Tibial artery (tissue), 4 donors: Measurements from ENCODE around the gene NEGR1.

Source experiments
- DNase-seq, 2 donors: peaks; one replicate each; pipeline ENCODE4 v3.0.0-alpha.2; 2019
- H3K27ac ChIP-seq, 2 donors: fragments of 200-600 bp; sonication (generic) in 1 of 2; 1 replicate in 1 of 2; 2 replicates in 1 of 2; pipeline ENCODE4 v1.5.1; 2018 to 2019; ENCODE audit warnings: mild to moderate bottlenecking in 1 of 2
- H3K27me3 ChIP-seq, 2 donors: fragments of 200-600 bp; sonication (generic) in 1 of 2; one replicate each; pipeline versions ENCODE4 v1.5.1 to v1.6.0; 2016 to 2019
- H3K36me3 ChIP-seq, 3 donors: fragments of 200-600 bp; sonication (generic) in 2 of 3; one replicate each; pipeline ENCODE4 v1.5.1; 2016 to 2019; ENCODE audit warnings: mild to moderate bottlenecking in 2 of 3
- H3K4me1 ChIP-seq, 4 donors: fragments of 200-600 bp; sonication (generic) in 2 of 4; 1 replicate in 3 of 4; 2 replicates in 1 of 4; pipeline ENCODE4 v1.5.1; 2016 to 2019
- H3K4me3 ChIP-seq, 2 donors: fragments of 200-600 bp; sonication (generic) in 1 of 2; 1 replicate in 1 of 2; 2 replicates in 1 of 2; pipeline ENCODE4 v1.5.1; 2018 to 2019; ENCODE audit warnings: mild to moderate bottlenecking in 2 of 2
- H3K9me3 ChIP-seq, 3 donors: fragments of 200-600 bp; sonication (generic) in 1 of 3; one replicate each; pipeline ENCODE4 v1.5.1; 2016 to 2019
- CTCF ChIP-seq, 2 experiments: fragments of 200-600 bp in 1 of 2; fragments of 450-650 bp in 1 of 2; IDR thresholded peaks; one replicate each; pipeline ENCODE4 v1.5.1; 2017 to 2019; ENCODE audit warnings: antibody characterized with exemption in 2 of 2, mild to moderate bottlenecking in 1 of 2, moderate library complexity in 1 of 2
- intact Hi-C: fragments of 100-400 bp; cut with DNase I; formaldehyde crosslinking; loops from one replicate; pipeline ENCODE4 v1.15.0; 2023; ENCODE audit warnings: low total_unique reads

Gene NEGR1

GRCh38 chr1:71377886-71378285 lies 904.5 kb downstream of the NEGR1 start:
- H3K27ac ChIP-seq = no peak overlapping the region
- no peak for DNase-seq
- no peak for TF ChIP-seq CTCF (IDR thresholded peaks at IDR 0.05)
- no peaks in the 10 kb centered on the region for H3K27me3 ChIP-seq
- H3K4me1 ChIP-seq = no peaks in the 10 kb centered on the region
- H3K9me3 ChIP-seq = no peaks in the 10 kb centered on the region
- H3K36me3 ChIP-seq = no peaks in the 10 kb centered on the region
- intact Hi-C loops = no loop called here
- no peak overlapping the region for H3K4me3 ChIP-seq

- H3K4me3 ChIP-seq = no peak overlapping the region
- TF ChIP-seq CTCF (IDR thresholded peaks at IDR 0.05) = no peak
- no peaks in the 10 kb centered on the region for H3K4me1 ChIP-seq
- DNase-seq = no peak
- intact Hi-C loops = no loop called here
- no peaks in the 10 kb centered on the region for H3K27me3 ChIP-seq
- no peak overlapping the region for H3K27ac ChIP-seq
- no peaks in the 10 kb centered on the region for H3K9me3 ChIP-seq
- H3K36me3 ChIP-seq = no peaks in the 10 kb centered on the region
Measured at GRCh38 chr1:71372496-71372895, 909.8 kb downstream of the NEGR1 start.

- Histone ChIP-seq H3K4me3 (no peak overlapping the region), H3K4me1 (no peaks in the 10 kb centered on the region), H3K27me3 (no peaks in the 10 kb centered on the region), H3K36me3 (no peaks in the 10 kb centered on the region), H3K9me3 (no peaks in the 10 kb centered on the region), H3K27ac (no peak overlapping the region)
- no peak for DNase-seq
- intact Hi-C loops = no loop called here
- no peak for TF ChIP-seq CTCF (IDR thresholded peaks at IDR 0.05)
Measured at GRCh38 chr1:71371581-71371980, 910.8 kb downstream of the NEGR1 start.

GRCh38 chr1:71364236-71364635 lies 918.1 kb downstream of the NEGR1 start:
- Histone ChIP-seq H3K9me3 (no peaks in the 10 kb centered on the region), H3K4me3 (no peak overlapping the region), H3K4me1 (no peaks in the 10 kb centered on the region), H3K27ac (no peak overlapping the region), H3K36me3 (no peaks in the 10 kb centered on the region), H3K27me3 (no peaks in the 10 kb centered on the region)
- no peak for DNase-seq
- TF ChIP-seq CTCF (IDR thresholded peaks at IDR 0.05) = no peak
- intact Hi-C loops = no loop called here

- Histone ChIP-seq H3K4me3 (no peak overlapping the region), H3K36me3 (no peaks in the 10 kb centered on the region), H3K9me3 (peaks cover 0 to 4% (median 0%) of the 10 kb centered on the region in 3 donors), H3K27ac (no peak overlapping the region), H3K27me3 (no peaks in the 10 kb centered on the region), H3K4me1 (no peaks in the 10 kb centered on the region)
- intact Hi-C loops = no loop called here
- no peak for TF ChIP-seq CTCF (IDR thresholded peaks at IDR 0.05)
- no peak for DNase-seq
Measured at GRCh38 chr1:71362691-71363090, 919.6 kb downstream of the NEGR1 start.

GRCh38 chr1:71362076-71362475 lies 920.3 kb downstream of the NEGR1 start:
- Histone ChIP-seq H3K27ac (no peak overlapping the region), H3K27me3 (no peaks in the 10 kb centered on the region), H3K9me3 (peaks cover 0 to 4% (median 0%) of the 10 kb centered on the region in 3 donors), H3K4me3 (no peak overlapping the region), H3K36me3 (no peaks in the 10 kb centered on the region), H3K4me1 (no peaks in the 10 kb centered on the region)
- intact Hi-C loops = no loop called here
- no peak for DNase-seq
- no peak for TF ChIP-seq CTCF (IDR thresholded peaks at IDR 0.05)
